ENCODE data around the gene LYSMD1.

The LYSMD1 gene

DNA sequence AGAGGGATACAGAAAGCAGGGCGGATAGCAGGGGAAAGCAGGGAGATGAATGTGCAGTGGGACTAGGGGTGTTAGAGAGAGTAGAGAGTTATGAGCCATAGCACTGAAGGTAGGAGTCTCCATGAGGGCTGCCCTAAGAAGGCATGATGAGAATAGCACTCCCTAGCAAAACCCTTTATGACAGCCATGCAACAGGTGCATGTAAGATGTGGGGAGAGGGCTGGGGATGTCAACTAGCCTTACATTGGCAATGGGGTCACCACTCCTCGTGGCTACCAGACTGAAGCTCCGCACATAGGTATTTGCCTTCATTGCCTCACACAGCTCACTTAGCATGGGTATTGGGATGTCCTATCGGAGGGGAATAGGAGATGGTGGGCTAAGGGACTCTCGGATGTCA lies 5.5 kb upstream of the LYSMD1 start:
- Histone ChIP-seq H3K4me3 (ENCODE audit: low read length) (no peak overlapping the region), H3K27me3 (replicated peaks; ENCODE audit: control insufficient read depth, insufficient read depth, low read length) (no peaks in the 10 kb centered on the region), H3K9ac (ENCODE audit: low read length) (no peak overlapping the region), H3K9me3 (ENCODE audit: control insufficient read depth, low read length) (no peaks in the 10 kb centered on the region), H3K4me1 (ENCODE audit: control insufficient read depth, insufficient read depth, low read length) (peaks cover 23% of the 10 kb centered on the region), H3K36me3 (ENCODE audit: control insufficient read depth, insufficient read depth, low read length, severe bottlenecking) (peaks cover 42% of the 10 kb centered on the region)
- DNase-seq (ENCODE audit: low read depth): no peak

DNA sequence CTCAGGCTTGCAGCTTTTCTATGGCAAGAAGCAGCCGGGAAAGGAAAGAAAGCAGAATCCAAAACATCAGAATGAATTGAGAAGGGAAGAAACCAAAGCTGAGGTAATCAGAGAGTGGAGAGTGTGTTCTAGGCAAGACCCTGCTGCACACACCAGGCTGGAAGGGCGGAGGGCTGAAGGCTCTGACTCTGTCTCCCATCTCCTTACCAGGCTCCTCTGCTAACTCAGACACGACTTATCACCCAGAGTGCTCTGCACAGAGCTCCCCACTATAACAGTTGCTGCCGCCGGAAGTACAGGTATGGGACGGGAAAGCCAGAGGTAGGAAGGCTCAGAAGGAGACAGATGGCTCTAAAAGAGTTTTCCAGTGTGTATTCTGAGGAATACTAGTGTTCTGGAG lies 1.4 kb upstream of the LYSMD1 start:
- DNase-seq (ENCODE audit: low read depth): no peak
- Histone ChIP-seq H3K4me1 (ENCODE audit: control insufficient read depth, insufficient read depth, low read length) (peaks cover 20% of the 10 kb centered on the region), H3K9me3 (ENCODE audit: control insufficient read depth, low read length) (no peaks in the 10 kb centered on the region), H3K4me3 (ENCODE audit: low read length) (peak overlapping the region; percentile 97), H3K27me3 (replicated peaks; ENCODE audit: control insufficient read depth, insufficient read depth, low read length) (no peaks in the 10 kb centered on the region), H3K36me3 (ENCODE audit: control insufficient read depth, insufficient read depth, low read length, severe bottlenecking) (peaks cover 22% of the 10 kb centered on the region), H3K9ac (ENCODE audit: low read length) (peak overlapping the region; percentile 97)

- Histone ChIP-seq H3K4me3 (ENCODE audit: low read length) (peak overlapping the region; percentile 97), H3K36me3 (ENCODE audit: control insufficient read depth, insufficient read depth, low read length, severe bottlenecking) (peaks cover 25% of the 10 kb centered on the region), H3K27me3 (replicated peaks; ENCODE audit: control insufficient read depth, insufficient read depth, low read length) (no peaks in the 10 kb centered on the region), H3K9me3 (ENCODE audit: control insufficient read depth, low read length) (no peaks in the 10 kb centered on the region), H3K9ac (ENCODE audit: low read length) (peak overlapping the region; percentile 97), H3K4me1 (ENCODE audit: control insufficient read depth, insufficient read depth, low read length) (peaks cover 20% of the 10 kb centered on the region)
- peak; percentile 80 for DNase-seq (ENCODE audit: low read depth)
Measured at GRCh38 chr1:151166505-151166956, 829 bp upstream of the LYSMD1 start.

DNA sequence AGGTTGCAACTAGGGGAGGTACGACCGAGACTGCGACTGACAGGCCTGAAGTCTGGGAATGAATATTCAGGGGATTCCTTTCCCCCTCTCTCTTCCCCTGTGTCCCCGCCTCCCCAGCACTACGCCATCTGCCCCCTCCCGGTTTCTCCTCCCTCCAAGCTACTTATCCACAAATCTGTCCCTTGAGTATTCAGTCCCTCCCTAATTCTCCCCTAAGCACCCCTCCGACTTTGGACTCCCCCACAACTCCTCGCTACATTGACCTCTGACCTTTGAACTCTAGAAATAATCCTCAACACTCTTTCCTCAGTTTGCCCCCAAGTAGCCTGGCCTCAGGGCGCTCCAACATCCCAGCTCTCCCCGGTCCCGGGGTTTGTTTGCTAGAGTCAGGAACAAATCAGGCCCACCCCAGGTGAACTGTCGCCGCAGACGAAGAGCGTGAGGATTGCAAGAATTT lies 393 bp downstream of the LYSMD1 start:
- Histone ChIP-seq H3K27me3 (replicated peaks; ENCODE audit: control insufficient read depth, insufficient read depth, low read length) (no peaks in the 10 kb centered on the region), H3K9ac (ENCODE audit: low read length) (peak overlapping the region; percentile 97), H3K4me3 (ENCODE audit: low read length) (peak overlapping the region; percentile 97), H3K9me3 (ENCODE audit: control insufficient read depth, low read length) (no peaks in the 10 kb centered on the region), H3K4me1 (ENCODE audit: control insufficient read depth, insufficient read depth, low read length) (peaks cover 20% of the 10 kb centered on the region), H3K36me3 (ENCODE audit: control insufficient read depth, insufficient read depth, low read length, severe bottlenecking) (peaks cover 26% of the 10 kb centered on the region)
- peak; percentile 79 for DNase-seq (ENCODE audit: low read depth)

DNA sequence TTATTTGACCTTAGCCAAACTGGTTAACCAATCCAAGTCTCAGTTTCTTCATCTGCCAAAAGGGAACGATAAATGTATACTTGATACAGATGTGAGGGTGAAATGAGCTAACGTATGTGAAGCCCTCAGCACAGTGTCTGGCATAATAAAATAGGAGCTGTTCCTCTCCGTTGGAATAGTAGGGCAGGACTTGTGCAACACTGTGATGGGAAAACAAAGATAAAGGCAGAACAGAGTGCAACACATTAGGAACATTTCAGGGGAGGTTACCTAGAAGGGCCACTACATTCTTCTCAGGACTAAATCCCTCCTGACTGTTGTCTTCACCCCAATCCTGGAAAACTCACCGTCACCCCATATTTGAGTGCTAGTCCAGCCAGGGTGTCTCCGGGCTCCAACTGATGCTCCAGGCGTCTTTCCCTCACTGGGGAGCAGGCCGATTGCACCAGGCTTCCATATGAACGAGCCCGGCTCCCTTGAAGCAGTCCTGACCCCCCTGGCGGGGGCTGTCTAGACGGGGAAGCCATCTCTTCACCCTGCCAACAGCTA lies 896 bp downstream of the LYSMD1 start:
- Histone ChIP-seq H3K36me3 (ENCODE audit: control insufficient read depth, insufficient read depth, low read length, severe bottlenecking) (peaks cover 30% of the 10 kb centered on the region), H3K4me3 (ENCODE audit: low read length) (peak overlapping the region; percentile 97)

GRCh38 chr1:151159373-151159772 lies 6.3 kb downstream of the LYSMD1 start:
- Histone ChIP-seq H3K9me3 (ENCODE audit: control insufficient read depth, low read length) (no peaks in the 10 kb centered on the region), H3K4me3 (ENCODE audit: low read length) (no peak overlapping the region), H3K36me3 (ENCODE audit: control insufficient read depth, insufficient read depth, low read length, severe bottlenecking) (peaks cover 50% of the 10 kb centered on the region), H3K9ac (ENCODE audit: low read length) (no peak overlapping the region), H3K27me3 (replicated peaks; ENCODE audit: control insufficient read depth, insufficient read depth, low read length) (no peaks in the 10 kb centered on the region), H3K4me1 (ENCODE audit: control insufficient read depth, insufficient read depth, low read length) (peaks cover 5% of the 10 kb centered on the region)
- no peak for DNase-seq (ENCODE audit: low read depth)

More for the DNA sequence above, 896 bp downstream of the LYSMD1 start:
- peak; percentile 63 for DNase-seq (ENCODE audit: low read depth)
- Histone ChIP-seq H3K9me3 (ENCODE audit: control insufficient read depth, low read length) (no peaks in the 10 kb centered on the region), H3K9ac (ENCODE audit: low read length) (peak overlapping the region; percentile 97), H3K4me1 (ENCODE audit: control insufficient read depth, insufficient read depth, low read length) (peaks cover 20% of the 10 kb centered on the region), H3K27me3 (replicated peaks; ENCODE audit: control insufficient read depth, insufficient read depth, low read length) (no peaks in the 10 kb centered on the region)

DNA sequence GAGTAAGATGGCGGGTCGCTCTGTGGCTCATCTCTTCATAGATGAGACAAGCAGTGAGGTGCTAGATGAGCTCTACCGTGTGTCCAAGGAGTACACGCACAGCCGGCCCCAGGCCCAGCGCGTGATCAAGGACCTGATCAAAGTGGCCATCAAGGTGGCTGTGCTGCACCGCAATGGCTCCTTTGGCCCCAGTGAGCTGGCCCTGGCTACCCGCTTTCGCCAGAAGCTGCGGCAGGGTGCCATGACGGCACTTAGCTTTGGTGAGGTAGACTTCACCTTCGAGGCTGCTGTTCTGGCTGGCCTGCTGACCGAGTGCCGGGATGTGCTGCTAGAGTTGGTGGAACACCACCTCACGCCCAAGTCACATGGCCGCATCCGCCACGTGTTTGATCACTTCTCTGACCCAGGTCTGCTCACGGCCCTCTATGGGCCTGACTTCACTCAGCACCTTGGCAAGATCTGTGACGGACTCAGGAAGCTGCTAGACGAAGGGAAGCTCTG lies 6.9 kb downstream of the LYSMD1 start:
- H3K9ac ChIP-seq (ENCODE audit: low read length): no peak overlapping the region
- no peaks in the 10 kb centered on the region for H3K27me3 ChIP-seq (replicated peaks; ENCODE audit: control insufficient read depth, insufficient read depth, low read length)
- no peak for DNase-seq (ENCODE audit: low read depth)
- no peaks in the 10 kb centered on the region for H3K4me1 ChIP-seq (ENCODE audit: control insufficient read depth, insufficient read depth, low read length)
- no peaks in the 10 kb centered on the region for H3K9me3 ChIP-seq (ENCODE audit: control insufficient read depth, low read length)
- peaks cover 50% of the 10 kb centered on the region for H3K36me3 ChIP-seq (ENCODE audit: control insufficient read depth, insufficient read depth, low read length, severe bottlenecking)
- no peak overlapping the region for H3K4me3 ChIP-seq (ENCODE audit: low read length)

DNA sequence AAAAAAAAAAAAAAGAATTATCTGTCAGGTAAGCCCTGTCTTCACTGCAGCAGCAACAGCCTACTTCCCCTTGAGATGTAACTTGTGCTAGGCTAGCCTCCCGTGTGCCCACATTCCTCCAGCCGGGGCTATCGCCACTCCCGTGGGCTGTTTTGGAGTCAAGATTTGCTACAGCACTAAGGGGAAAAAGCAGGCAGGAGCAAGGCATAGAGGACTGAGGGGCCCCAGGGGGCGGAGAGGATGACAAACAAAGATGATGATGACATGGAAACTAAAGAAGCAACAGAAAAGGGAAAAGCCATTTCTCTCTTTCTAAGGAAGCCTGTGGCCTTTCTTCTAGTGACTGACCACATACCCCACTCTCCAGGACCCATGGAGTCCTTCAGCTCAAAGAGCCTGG lies 7.4 kb downstream of the LYSMD1 start:
- H3K4me1 ChIP-seq (ENCODE audit: control insufficient read depth, insufficient read depth, low read length): no peaks in the 10 kb centered on the region
- no peak overlapping the region for H3K9ac ChIP-seq (ENCODE audit: low read length)
- no peak overlapping the region for H3K4me3 ChIP-seq (ENCODE audit: low read length)
- no peaks in the 10 kb centered on the region for H3K27me3 ChIP-seq (replicated peaks; ENCODE audit: control insufficient read depth, insufficient read depth, low read length)
- peaks cover 50% of the 10 kb centered on the region for H3K36me3 ChIP-seq (ENCODE audit: control insufficient read depth, insufficient read depth, low read length, severe bottlenecking)
- no peak for DNase-seq (ENCODE audit: low read depth)
- no peaks in the 10 kb centered on the region for H3K9me3 ChIP-seq (ENCODE audit: control insufficient read depth, low read length)

DNA sequence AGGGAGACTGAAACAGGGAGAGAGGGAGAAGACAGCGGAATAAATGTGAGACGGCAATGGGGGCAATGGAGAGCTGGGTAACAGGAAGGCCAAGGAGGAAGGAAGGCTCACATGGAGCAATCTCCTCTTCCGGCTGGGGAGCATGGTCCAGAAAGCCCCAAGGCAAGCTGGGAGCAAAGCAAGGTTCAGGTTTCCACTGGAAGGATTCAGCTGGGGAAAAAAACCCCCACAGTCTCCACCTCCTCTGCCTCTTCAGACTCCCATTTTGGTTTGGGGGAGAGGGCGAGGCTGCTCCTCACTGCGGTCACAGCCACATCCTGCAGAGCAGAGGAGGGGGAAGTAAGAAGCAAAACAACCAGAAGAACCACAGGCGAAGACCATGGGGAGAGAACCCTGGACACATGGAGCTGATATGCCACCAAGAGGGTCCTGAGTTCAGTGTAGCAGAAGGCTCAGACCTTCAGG lies 8.6 kb downstream of the LYSMD1 start:
- no peak overlapping the region for H3K9ac ChIP-seq (ENCODE audit: low read length)
- no peaks in the 10 kb centered on the region for H3K27me3 ChIP-seq (replicated peaks; ENCODE audit: control insufficient read depth, insufficient read depth, low read length)
- H3K36me3 ChIP-seq (ENCODE audit: control insufficient read depth, insufficient read depth, low read length, severe bottlenecking): peaks cover 50% of the 10 kb centered on the region
- H3K4me3 ChIP-seq (ENCODE audit: low read length): no peak overlapping the region
- H3K4me1 ChIP-seq (ENCODE audit: control insufficient read depth, insufficient read depth, low read length): no peaks in the 10 kb centered on the region
- DNase-seq (ENCODE audit: low read depth): no peak
- H3K9me3 ChIP-seq (ENCODE audit: control insufficient read depth, low read length): no peaks in the 10 kb centered on the region

DNA sequence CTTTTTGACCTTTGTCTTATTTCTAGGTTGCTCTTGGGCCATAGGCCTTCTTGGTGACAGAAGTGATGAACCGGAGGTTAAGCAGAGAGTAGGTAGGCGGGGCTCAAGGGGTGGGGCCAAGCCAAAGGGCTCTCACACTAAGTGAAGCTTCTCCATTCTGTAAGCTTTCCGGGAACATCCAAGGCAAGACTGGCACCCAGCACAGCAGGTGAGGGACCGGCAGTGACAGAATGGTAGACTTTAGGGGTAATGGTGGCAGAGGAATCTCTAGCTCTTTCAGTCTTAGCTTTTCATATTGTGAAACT lies 9.2 kb downstream of the LYSMD1 start, which contains the start of gene TNFAIP8L2:
TSS of gene TNFAIP8L2 (plus strand) at position 135 of the 305 bp plus-strand sequence. CDS start 2,049 bp downstream, outside the sequence.
- no peak for DNase-seq (ENCODE audit: low read depth)

DNA sequence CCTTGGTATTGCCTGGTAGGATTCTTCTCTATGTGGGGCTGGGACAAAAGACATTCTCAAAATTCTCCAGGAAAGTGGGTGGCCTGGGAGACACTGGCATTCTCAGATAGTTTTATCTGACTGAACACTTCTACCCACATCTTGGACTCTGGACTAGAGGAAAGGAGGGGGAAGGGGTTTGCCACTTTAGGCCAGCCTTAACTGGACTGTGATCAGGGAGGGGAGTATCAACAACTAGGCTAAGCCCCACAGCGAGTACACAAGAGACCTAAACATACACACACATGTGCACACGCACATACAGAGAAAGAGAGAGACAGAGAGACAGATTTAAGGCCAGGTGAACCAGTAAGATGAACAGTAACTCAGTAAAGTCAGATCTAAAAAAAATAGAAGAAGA lies 18.0 kb downstream of the LYSMD1 start:
- no peak for DNase-seq (ENCODE audit: low read depth)
- Histone ChIP-seq H3K9ac (ENCODE audit: low read length) (no peak overlapping the region), H3K27me3 (replicated peaks; ENCODE audit: control insufficient read depth, insufficient read depth, low read length) (peaks cover 10% of the 10 kb centered on the region), H3K36me3 (ENCODE audit: control insufficient read depth, insufficient read depth, low read length, severe bottlenecking) (no peaks in the 10 kb centered on the region), H3K4me3 (ENCODE audit: low read length) (no peak overlapping the region), H3K4me1 (ENCODE audit: control insufficient read depth, insufficient read depth, low read length) (peaks cover 12% of the 10 kb centered on the region), H3K9me3 (ENCODE audit: control insufficient read depth, low read length) (no peaks in the 10 kb centered on the region)

More for the DNA sequence above, 9.2 kb downstream of the LYSMD1 start, which contains the start of gene TNFAIP8L2:
- Histone ChIP-seq H3K9ac (ENCODE audit: low read length) (no peak within 1 kb of the TSS), H3K4me1 (ENCODE audit: control insufficient read depth, insufficient read depth, low read length) (no peaks in the 10 kb centered on the region), H3K36me3 (ENCODE audit: control insufficient read depth, insufficient read depth, low read length, severe bottlenecking) (peaks cover 46% of the 10 kb centered on the region), H3K4me3 (ENCODE audit: low read length) (no peak within 1 kb of the TSS), H3K9me3 (ENCODE audit: control insufficient read depth, low read length) (no peaks in the 10 kb centered on the region), H3K27me3 (replicated peaks; ENCODE audit: control insufficient read depth, insufficient read depth, low read length) (no peaks in the 10 kb centered on the region)

DNA sequence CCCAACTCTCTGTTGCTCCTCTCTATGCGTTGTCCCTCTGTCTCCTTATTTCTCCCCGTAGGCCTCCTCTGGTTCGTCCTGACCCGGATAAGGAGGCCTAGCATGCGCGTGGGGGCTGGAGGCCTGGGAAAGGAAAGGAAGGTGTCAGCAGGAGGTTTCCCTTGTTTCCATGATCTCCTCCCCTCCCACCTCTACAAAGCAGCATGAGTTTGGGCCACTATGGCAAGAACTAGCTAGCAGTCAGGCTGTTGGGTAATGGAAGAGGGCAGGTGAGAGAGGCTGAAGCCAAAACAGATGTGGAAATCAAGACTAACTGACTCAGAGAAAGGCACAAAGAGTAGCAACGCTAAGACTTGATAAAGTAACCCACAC lies 18.6 kb downstream of the LYSMD1 start:
- Histone ChIP-seq H3K4me1 (ENCODE audit: control insufficient read depth, insufficient read depth, low read length) (peaks cover 12% of the 10 kb centered on the region), H3K9ac (ENCODE audit: low read length) (peak overlapping the region; percentile 74), H3K4me3 (ENCODE audit: low read length) (peak overlapping the region; percentile 83), H3K27me3 (replicated peaks; ENCODE audit: control insufficient read depth, insufficient read depth, low read length) (peaks cover 10% of the 10 kb centered on the region), H3K36me3 (ENCODE audit: control insufficient read depth, insufficient read depth, low read length, severe bottlenecking) (no peaks in the 10 kb centered on the region), H3K9me3 (ENCODE audit: control insufficient read depth, low read length) (no peaks in the 10 kb centered on the region)
- DNase-seq (ENCODE audit: low read depth): peak; percentile 51

Data from adipocyte (in vitro differentiated cells).